Kidney epithelial cell (primary cell): ENCODE results near the gene FNDC5. TPM values are rescaled to one million over a fixed set of nuclear protein-coding genes. Genes with fewer than 3 reads are reported as not detected.

Experiments used
- DNase-seq: peaks from one replicate; pipeline ENCODE4 v3.0.0-alpha.2; 2010; ENCODE audit warnings: low read depth
- H3K27me3 ChIP-seq: 2 replicates; pipeline ENCODE4 v1.6.0; 2011; ENCODE audit warnings: low read length; ENCODE audit not compliant: control insufficient read depth, insufficient read depth
- H3K36me3 ChIP-seq: 2 replicates; pipeline ENCODE4 v1.5.1; 2011; ENCODE audit warnings: low read length; ENCODE audit not compliant: control insufficient read depth, insufficient read depth
- H3K4me3 ChIP-seq: 2 replicates; pipeline ENCODE4 v1.5.1; 2011; ENCODE audit warnings: low read depth, mild to moderate bottlenecking, control low read depth, low read length
- CTCF ChIP-seq: IDR thresholded peaks from 2 replicates; pipeline ENCODE4 v1.5.1; 2011; ENCODE audit warnings: mild to moderate bottlenecking, moderate library complexity, low read length, control low read depth, inconsistent platforms; ENCODE audit not compliant: insufficient read depth, poor library complexity, severe bottlenecking
- total RNA-seq: library from RNA; depleted of rRNA; stranded (reverse); fragments of >200 nt; gene quantifications from 2 replicates; pipeline ENCODE4 v1.2.3, GENCODE V29; 2015

FNDC5 gene
- total RNA-seq, 1 donor from 2014 or later = 0.08 TPM

GRCh38 chr1:32884032-32884372, 13.3 kb upstream of the FNDC5 start:
- no peak for DNase-seq
- no peak for TF ChIP-seq CTCF
- Histone ChIP-seq H3K27me3 (peaks cover 54% of the 10 kb centered on the region), H3K36me3 (no peaks in the 10 kb centered on the region), H3K4me3 (no peak overlapping the region)

- H3K27me3 ChIP-seq = peaks cover 53% of the 10 kb centered on the region
- TF ChIP-seq CTCF = no peak
Observed at GRCh38 chr1:32883338-32884031, 12.8 kb upstream of the FNDC5 start.

GRCh38 chr1:32881871-32882850, 11.4 kb upstream of the FNDC5 start:
- no peak for TF ChIP-seq CTCF
- H3K27me3 ChIP-seq = peaks cover 48% of the 10 kb centered on the region
- no peaks in the 10 kb centered on the region for H3K36me3 ChIP-seq

More at GRCh38 chr1:32883338-32884031, 12.8 kb upstream of the FNDC5 start:
- DNase-seq = no peak
- H3K4me3 ChIP-seq = no peak overlapping the region
- H3K36me3 ChIP-seq = no peaks in the 10 kb centered on the region

GRCh38 chr1:32881291-32881690, 10.6 kb upstream of the FNDC5 start:
- no peak overlapping the region for H3K4me3 ChIP-seq
- peaks cover 39% of the 10 kb centered on the region for H3K27me3 ChIP-seq
- no peaks in the 10 kb centered on the region for H3K36me3 ChIP-seq
- no peak for TF ChIP-seq CTCF
- DNase-seq = no peak

More at GRCh38 chr1:32881871-32882850, 11.4 kb upstream of the FNDC5 start:
- no peak overlapping the region for H3K4me3 ChIP-seq
- no peak for DNase-seq

GRCh38 chr1:32878637-32879041, 7.9 kb upstream of the FNDC5 start:
- Histone ChIP-seq H3K4me3 (no peak overlapping the region), H3K27me3 (peaks cover 15% of the 10 kb centered on the region), H3K36me3 (no peaks in the 10 kb centered on the region)
- no peak for TF ChIP-seq CTCF
- no peak for DNase-seq
